Caco-2 (cell line): Measurements from ENCODE around the gene POU2AF1. TPM values are rescaled to one million over a fixed set of nuclear protein-coding genes. Genes with fewer than 3 reads are reported as not detected.

Source experiments
- BruUV-seq: library from RNA; stranded (reverse); fragments of 400-500 nt; replicated peaks from 2 replicates; lab custom pipeline; 2021; lab: Mats Ljungman, UMichigan
- CTCF ChIA-PET: fragments of 300-600 bp; sonication (Branson Sonifier 250); formaldehyde crosslinking; loops from one replicate; lab custom pipeline; 2022; ENCODE audit warnings: antibody characterized with exemption; lab: Charles Lee
- POLR2A ChIA-PET: fragments of 300-600 bp; sonication (Branson Sonifier 250); formaldehyde crosslinking; loops from one replicate; lab custom pipeline; 2022; ENCODE audit warnings: antibody characterized with exemption; lab: Charles Lee
- DNase-seq, 2 experiments: peaks; one replicate each; pipeline versions ENCODE4 v3.0.0 to v3.0.0-alpha.2; 2020 to 2022
- H3K27me3 ChIP-seq: replicated peaks from 2 replicates; pipeline ENCODE4 v1.6.0; 2011; ENCODE audit warnings: low read length; ENCODE audit not compliant: control insufficient read depth, insufficient read depth
- H3K36me3 ChIP-seq: 2 replicates; pipeline ENCODE4 v1.5.1; 2011; ENCODE audit warnings: low read length; ENCODE audit not compliant: control insufficient read depth, insufficient read depth
- H3K4me1 ChIP-seq: fragments of 250-450 bp; sonication (Bioruptor Pico); 2 replicates; pipeline ENCODE4 v1.5.1; 2020; ENCODE audit warnings: mild to moderate bottlenecking
- H3K4me3 ChIP-seq: 2 replicates; pipeline ENCODE4 v1.5.1; 2011; ENCODE audit warnings: low read depth, mild to moderate bottlenecking, control low read depth, low read length
- H3K9me3 ChIP-seq: fragments of 250-450 bp; sonication (Bioruptor Pico); 2 replicates; pipeline ENCODE4 v1.5.1; 2020; ENCODE audit warnings: mild to moderate bottlenecking, moderate library complexity
- H3K27ac Mint-ChIP-seq: one replicate; pipeline ENCODE4 v1.8.0; 2022; ENCODE audit warnings: mixed read lengths; ENCODE audit not compliant: unreplicated experiment
- H3K27me3 Mint-ChIP-seq: one replicate; pipeline ENCODE4 v1.8.0; 2022; ENCODE audit warnings: mixed read lengths; ENCODE audit not compliant: insufficient read depth, unreplicated experiment
- H3K36me3 Mint-ChIP-seq: one replicate; pipeline ENCODE4 v1.8.0; 2022; ENCODE audit warnings: mild to moderate bottlenecking, mixed read lengths; ENCODE audit not compliant: insufficient read depth, unreplicated experiment
- H3K4me1 Mint-ChIP-seq: one replicate; pipeline ENCODE4 v1.8.0; 2022; ENCODE audit warnings: low read depth, mixed read lengths; ENCODE audit not compliant: unreplicated experiment
- H3K4me3 Mint-ChIP-seq: one replicate; pipeline ENCODE4 v1.8.0; 2022; ENCODE audit warnings: mild to moderate bottlenecking, moderate library complexity, mixed read lengths; ENCODE audit not compliant: unreplicated experiment
- H3K9me3 Mint-ChIP-seq: one replicate; pipeline ENCODE4 v1.8.0; 2022; ENCODE audit warnings: mixed read lengths; ENCODE audit not compliant: unreplicated experiment
- CTCF ChIP-seq, 2 experiments: fragments of 200-600 bp in 1 of 2; IDR thresholded peaks; 1 replicate in 1 of 2; 2 replicates in 1 of 2; pipeline versions ENCODE4 v1.5.1 to v1.8.0; 2011 to 2022; ENCODE audit warnings: antibody characterized with exemption in 1 of 2, control low read depth in 1 of 2, inconsistent platforms in 1 of 2, low read depth in 1 of 2, low read length in 1 of 2, mild to moderate bottlenecking in 1 of 2, moderate library complexity in 1 of 2; ENCODE audit not compliant: insufficient read depth in 1 of 2, severe bottlenecking in 1 of 2, unreplicated experiment in 1 of 2
- intact Hi-C: fragments of 100-400 bp; cut with micrococcal nuclease; formaldehyde crosslinking; loops from one replicate; pipeline ENCODE4 v1.10.0; 2022; ENCODE audit not compliant: unreplicated experiment
- total RNA-seq: library from RNA; stranded (reverse); gene quantifications from 2 replicates; pipeline ENCODE4 v1.2.3, GENCODE V29; 2022

The POU2AF1 gene
- total RNA-seq, 1 experiment from 2014 or later, result 2.7 TPM

- peaks cover 11% of the 10 kb centered on the region for H3K4me1 Mint-ChIP-seq
- no peak overlapping the region for H3K4me3 Mint-ChIP-seq
- Histone ChIP-seq H3K4me3 (no peak overlapping the region), H3K4me1 (no peaks in the 10 kb centered on the region), H3K27me3 (no peaks in the 10 kb centered on the region), H3K9me3 (no peaks in the 10 kb centered on the region), H3K36me3 (no peaks in the 10 kb centered on the region)
- H3K27me3 Mint-ChIP-seq, result no peaks in the 10 kb centered on the region
- no peaks in the 10 kb centered on the region for H3K36me3 Mint-ChIP-seq
- peak overlapping the region; percentile 8 for H3K27ac Mint-ChIP-seq
- no peak for TF ChIP-seq CTCF (IDR thresholded peaks at IDR 0.05; ENCODE audit: insufficient read depth in 1 of 2, low read depth in 1 of 2, low read length in 1 of 2, severe bottlenecking in 1 of 2, unreplicated experiment in 1 of 2)
- ChIA-PET POLR2A (no interaction called here), CTCF (interaction anchor here (1.6 kb wide), 1 partner anchor 56 kb away, joined by 3 read pairs; no protein-coding TSS in a partner anchor)
- no peaks in the 10 kb centered on the region for H3K9me3 Mint-ChIP-seq
- intact Hi-C loops, result no loop called here
- DNase-seq, result peak in 1 of 2 experiments; percentile 10
- no TSS peak for BruUV-seq
These were observed 37.3 kb upstream of the POU2AF1 start for GRCh38 chr11:111416231-111416960.

- no peak for TF ChIP-seq CTCF (IDR thresholded peaks at IDR 0.05; ENCODE audit: insufficient read depth in 1 of 2, low read depth in 1 of 2, low read length in 1 of 2, severe bottlenecking in 1 of 2, unreplicated experiment in 1 of 2)
- intact Hi-C loops, result no loop called here
- H3K27me3 ChIP-seq, result no peaks in the 10 kb centered on the region
- no TSS peak for BruUV-seq
- no peak overlapping the region for H3K4me3 ChIP-seq
- H3K36me3 ChIP-seq, result no peaks in the 10 kb centered on the region
- DNase-seq, result peak in 1 of 2 experiments; percentile 17
- CTCF ChIA-PET, result no interaction called here
- peaks cover 11% of the 10 kb centered on the region for H3K4me1 Mint-ChIP-seq
- H3K27ac Mint-ChIP-seq, result no peak overlapping the region
- H3K27me3 Mint-ChIP-seq, result no peaks in the 10 kb centered on the region
- no peaks in the 10 kb centered on the region for H3K9me3 ChIP-seq
- no peaks in the 10 kb centered on the region for H3K9me3 Mint-ChIP-seq
- POLR2A ChIA-PET, result no interaction called here
- no peak overlapping the region for H3K4me3 Mint-ChIP-seq
- no peaks in the 10 kb centered on the region for H3K4me1 ChIP-seq
- H3K36me3 Mint-ChIP-seq, result no peaks in the 10 kb centered on the region
These were observed 35.9 kb upstream of the POU2AF1 start for GRCh38 chr11:111414936-111415335.

- Mint-ChIP-seq H3K36me3 (no peaks in the 10 kb centered on the region), H3K9me3 (no peaks in the 10 kb centered on the region), H3K4me3 (no peak overlapping the region), H3K27ac (no peak overlapping the region), H3K4me1 (peaks cover 11% of the 10 kb centered on the region), H3K27me3 (no peaks in the 10 kb centered on the region)
- Histone ChIP-seq H3K9me3 (no peaks in the 10 kb centered on the region), H3K4me1 (no peaks in the 10 kb centered on the region), H3K36me3 (no peaks in the 10 kb centered on the region), H3K27me3 (no peaks in the 10 kb centered on the region), H3K4me3 (no peak overlapping the region)
- ChIA-PET POLR2A (no interaction called here), CTCF (interaction anchor here (0.7 kb wide), 1 partner anchor 12 kb away, joined by 3 read pairs; no protein-coding TSS in a partner anchor)
- TF ChIP-seq CTCF (IDR thresholded peaks at IDR 0.05; ENCODE audit: insufficient read depth in 1 of 2, low read depth in 1 of 2, low read length in 1 of 2, severe bottlenecking in 1 of 2, unreplicated experiment in 1 of 2), result no peak
- intact Hi-C loops, result no loop called here
- no TSS peak for BruUV-seq
- DNase-seq, result peak in 1 of 2 experiments; percentile 21
These were observed 35.3 kb upstream of the POU2AF1 start for GRCh38 chr11:111414267-111414931.
